ENCODE data around the gene FMN1. TPM values are rescaled to one million over a fixed set of nuclear protein-coding genes. Genes with fewer than 3 reads are reported as not detected.

Gene FMN1
- total RNA-seq, 1 experiment from 2014 or later = 0.37 TPM

DNA sequence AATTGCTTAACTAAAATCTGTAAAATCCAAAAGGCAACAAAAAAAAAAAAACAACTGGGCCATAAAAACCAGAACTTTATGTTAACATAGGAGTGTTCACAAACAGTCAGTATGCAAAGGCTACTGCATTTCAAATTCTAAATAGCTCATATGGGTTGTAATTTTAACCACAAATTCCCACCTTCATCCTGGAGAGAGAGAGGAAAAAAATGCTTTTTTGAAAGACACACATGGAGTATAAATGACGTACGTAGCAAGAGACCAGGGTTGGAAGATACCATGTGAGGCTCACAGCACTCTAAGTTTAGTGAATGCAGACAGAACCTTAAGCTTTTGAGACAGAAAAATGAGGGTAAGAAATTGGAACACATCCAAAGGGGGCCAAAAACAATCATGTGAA is 115.9 kb downstream of the FMN1 start:
- no peak for DNase-seq (ENCODE audit: low spot score)
- no peaks in the 10 kb centered on the region for H3K4me1 ChIP-seq (ENCODE audit: insufficient read depth, low read length, poor library complexity, severe bottlenecking)
- TF ChIP-seq EZH2 (IDR thresholded peaks at IDR 0.05; ENCODE audit: borderline replicate concordance, low read depth, low read length, poor library complexity, severe bottlenecking) = no peak
- no peak overlapping the region for H3K4me3 ChIP-seq (ENCODE audit: low read depth, low read length, poor library complexity, severe bottlenecking)
- H3K36me3 ChIP-seq (ENCODE audit: insufficient read depth, low read length, poor library complexity, severe bottlenecking) = no peaks in the 10 kb centered on the region
- no peaks in the 10 kb centered on the region for H3K9me3 ChIP-seq (ENCODE audit: low read depth, low read length, poor library complexity, severe bottlenecking)
- intact Hi-C loops (cut with micrococcal nuclease; ENCODE audit: unreplicated experiment) = no loop called here
- CTCF ChIA-PET = interaction anchor here (0.5 to 0.7 kb wide), 2 partner anchors 56 to 1280 kb away, joined by 3 to 4 read pairs; no protein-coding TSS in a partner anchor
- POLR2A ChIA-PET (ENCODE audit: low non-redundant PET) = no interaction called here
- H3K27me3 ChIP-seq (replicated peaks; ENCODE audit: insufficient read depth, low read depth, low read length, poor library complexity) = peaks cover 51% of the 10 kb centered on the region
- H3K27ac ChIP-seq (ENCODE audit: low read depth, low read length, poor library complexity, severe bottlenecking) = no peak overlapping the region
- no TSS peak for BruUV-seq (replicated peaks)

DNA sequence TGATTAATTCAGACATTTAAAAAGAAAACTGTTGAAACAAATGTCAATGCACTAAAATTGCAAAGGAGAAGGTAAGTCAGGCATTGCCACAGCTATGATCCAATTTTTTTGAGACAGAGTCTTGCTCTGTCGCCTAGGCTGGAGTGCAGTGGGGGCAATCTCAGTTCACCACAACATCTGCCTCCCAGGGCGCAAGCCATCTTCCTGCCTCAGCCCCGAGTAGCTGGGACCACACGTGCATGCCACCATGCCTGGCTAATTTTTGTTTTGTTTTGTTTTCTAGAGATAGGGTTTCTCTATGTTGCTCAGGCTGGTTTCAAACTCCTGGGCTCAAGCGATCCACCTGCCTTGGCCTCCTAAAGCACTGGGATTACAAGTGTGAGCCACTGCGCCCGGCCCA is 117.6 kb downstream of the FMN1 start:
- Histone ChIP-seq H3K9me3 (ENCODE audit: low read depth, low read length, poor library complexity, severe bottlenecking) (no peaks in the 10 kb centered on the region), H3K27me3 (replicated peaks; ENCODE audit: insufficient read depth, low read depth, low read length, poor library complexity) (peaks cover 62% of the 10 kb centered on the region), H3K4me3 (ENCODE audit: low read depth, low read length, poor library complexity, severe bottlenecking) (no peak overlapping the region), H3K27ac (ENCODE audit: low read depth, low read length, poor library complexity, severe bottlenecking) (no peak overlapping the region), H3K4me1 (ENCODE audit: insufficient read depth, low read length, poor library complexity, severe bottlenecking) (no peaks in the 10 kb centered on the region), H3K36me3 (ENCODE audit: insufficient read depth, low read length, poor library complexity, severe bottlenecking) (no peaks in the 10 kb centered on the region)
- DNase-seq (ENCODE audit: low spot score) = no peak
- TF ChIP-seq, protein P1, sequence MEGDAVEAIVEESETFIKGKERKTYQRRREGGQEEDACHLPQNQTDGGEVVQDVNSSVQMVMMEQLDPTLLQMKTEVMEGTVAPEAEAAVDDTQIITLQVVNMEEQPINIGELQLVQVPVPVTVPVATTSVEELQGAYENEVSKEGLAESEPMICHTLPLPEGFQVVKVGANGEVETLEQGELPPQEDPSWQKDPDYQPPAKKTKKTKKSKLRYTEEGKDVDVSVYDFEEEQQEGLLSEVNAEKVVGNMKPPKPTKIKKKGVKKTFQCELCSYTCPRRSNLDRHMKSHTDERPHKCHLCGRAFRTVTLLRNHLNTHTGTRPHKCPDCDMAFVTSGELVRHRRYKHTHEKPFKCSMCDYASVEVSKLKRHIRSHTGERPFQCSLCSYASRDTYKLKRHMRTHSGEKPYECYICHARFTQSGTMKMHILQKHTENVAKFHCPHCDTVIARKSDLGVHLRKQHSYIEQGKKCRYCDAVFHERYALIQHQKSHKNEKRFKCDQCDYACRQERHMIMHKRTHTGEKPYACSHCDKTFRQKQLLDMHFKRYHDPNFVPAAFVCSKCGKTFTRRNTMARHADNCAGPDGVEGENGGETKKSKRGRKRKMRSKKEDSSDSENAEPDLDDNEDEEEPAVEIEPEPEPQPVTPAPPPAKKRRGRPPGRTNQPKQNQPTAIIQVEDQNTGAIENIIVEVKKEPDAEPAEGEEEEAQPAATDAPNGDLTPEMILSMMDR (conservative IDR thresholded peaks at IDR 0.05; ENCODE audit: low read depth, low read length) = no peak
- no peak for TF ChIP-seq EZH2 (IDR thresholded peaks at IDR 0.05; ENCODE audit: borderline replicate concordance, low read depth, low read length, poor library complexity, severe bottlenecking)
- ChIA-PET CTCF (no interaction called here), POLR2A (ENCODE audit: low non-redundant PET) (no interaction called here)
- no TSS peak for BruUV-seq (replicated peaks)
- intact Hi-C loops (cut with micrococcal nuclease; ENCODE audit: unreplicated experiment) = no loop called here

DNA sequence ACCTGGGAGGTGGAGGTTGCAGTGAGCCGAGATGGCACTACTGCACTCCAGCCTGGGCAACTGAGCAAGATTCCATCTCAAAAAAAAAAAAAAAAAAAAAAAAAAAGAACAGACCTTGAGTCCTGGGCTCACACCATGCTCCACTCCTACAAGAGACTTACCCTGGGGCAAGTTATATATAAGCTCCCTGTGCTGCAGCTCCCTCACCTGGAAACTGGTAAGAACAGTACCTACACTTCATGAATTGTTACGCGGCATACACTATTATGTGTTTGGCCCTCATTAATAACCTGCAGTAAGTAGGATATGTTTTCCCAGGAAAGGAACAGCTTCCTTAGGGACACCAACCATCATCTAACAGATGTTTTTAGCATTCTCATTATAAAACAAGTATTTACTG is 119.6 kb downstream of the FMN1 start:
- no TSS peak for BruUV-seq (replicated peaks)
- ChIA-PET POLR2A (ENCODE audit: low non-redundant PET) (no interaction called here), CTCF (no interaction called here)
- intact Hi-C loops (cut with micrococcal nuclease; ENCODE audit: unreplicated experiment) = no loop called here
- TF ChIP-seq, protein P1 (conservative IDR thresholded peaks at IDR 0.05; ENCODE audit: low read depth, low read length) = no peak
- no peak for TF ChIP-seq EZH2 (IDR thresholded peaks at IDR 0.05; ENCODE audit: borderline replicate concordance, low read depth, low read length, poor library complexity, severe bottlenecking)
- no peak for DNase-seq (ENCODE audit: low spot score)
- H3K27ac ChIP-seq (ENCODE audit: low read depth, low read length, poor library complexity, severe bottlenecking) = no peak overlapping the region
- no peaks in the 10 kb centered on the region for H3K4me1 ChIP-seq (ENCODE audit: insufficient read depth, low read length, poor library complexity, severe bottlenecking)
- no peaks in the 10 kb centered on the region for H3K36me3 ChIP-seq (ENCODE audit: insufficient read depth, low read length, poor library complexity, severe bottlenecking)
- no peaks in the 10 kb centered on the region for H3K9me3 ChIP-seq (ENCODE audit: low read depth, low read length, poor library complexity, severe bottlenecking)
- peaks cover 73% of the 10 kb centered on the region for H3K27me3 ChIP-seq (replicated peaks; ENCODE audit: insufficient read depth, low read depth, low read length, poor library complexity)
- no peak overlapping the region for H3K4me3 ChIP-seq (ENCODE audit: low read depth, low read length, poor library complexity, severe bottlenecking)

DNA sequence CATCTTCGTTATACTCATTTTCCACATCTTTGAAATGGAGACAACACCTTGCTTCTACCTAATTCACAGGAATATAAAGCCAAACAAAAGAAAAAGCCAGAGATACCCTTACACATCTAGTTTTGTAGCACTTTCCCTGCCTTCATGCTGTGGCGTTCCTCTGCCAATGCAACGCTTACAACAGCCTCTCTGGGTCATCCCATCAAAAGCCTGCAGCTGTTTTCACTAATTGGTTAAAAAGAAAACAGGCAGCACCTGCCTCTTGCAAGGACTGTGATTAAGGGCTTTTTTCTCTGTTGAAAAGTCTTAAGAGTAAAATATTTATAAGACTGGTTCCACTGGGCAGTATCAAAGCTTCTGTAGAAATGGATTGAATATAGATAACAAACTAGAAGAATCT is 120.3 kb downstream of the FMN1 start:
- no peak overlapping the region for H3K4me3 ChIP-seq (ENCODE audit: low read depth, low read length, poor library complexity, severe bottlenecking)
- CTCF ChIA-PET = no interaction called here
- BruUV-seq (replicated peaks) = no TSS peak

More for the DNA sequence above, 120.3 kb downstream of the FMN1 start:
- no peak overlapping the region for H3K27ac ChIP-seq (ENCODE audit: low read depth, low read length, poor library complexity, severe bottlenecking)
- intact Hi-C loops (cut with micrococcal nuclease; ENCODE audit: unreplicated experiment) = no loop called here
- H3K27me3 ChIP-seq (replicated peaks; ENCODE audit: insufficient read depth, low read depth, low read length, poor library complexity) = peaks cover 71% of the 10 kb centered on the region
- TF ChIP-seq, protein P1 (conservative IDR thresholded peaks at IDR 0.05; ENCODE audit: low read depth, low read length) = no peak
- no peak for TF ChIP-seq EZH2 (IDR thresholded peaks at IDR 0.05; ENCODE audit: borderline replicate concordance, low read depth, low read length, poor library complexity, severe bottlenecking)
- DNase-seq (ENCODE audit: low spot score) = no peak
- H3K36me3 ChIP-seq (ENCODE audit: insufficient read depth, low read length, poor library complexity, severe bottlenecking) = no peaks in the 10 kb centered on the region
- H3K9me3 ChIP-seq (ENCODE audit: low read depth, low read length, poor library complexity, severe bottlenecking) = no peaks in the 10 kb centered on the region
- no peaks in the 10 kb centered on the region for H3K4me1 ChIP-seq (ENCODE audit: insufficient read depth, low read length, poor library complexity, severe bottlenecking)
- POLR2A ChIA-PET (ENCODE audit: low non-redundant PET) = no interaction called here

Data from A673 (cell line).